Ishikawa (cell line): ENCODE measurements around the gene AMZ2.

Experiments
- CEBPB ChIP-seq: IDR thresholded peaks from 2 replicates; pipeline ENCODE4 v1.6.1; 2012
- CREB1 ChIP-seq: IDR thresholded peaks from 2 replicates; pipeline ENCODE4 v1.6.1; 2012; ENCODE audit warnings: low read depth
- EGR1 ChIP-seq: IDR thresholded peaks from 2 replicates; pipeline ENCODE4 v1.6.1; 2012
- EP300 ChIP-seq: IDR thresholded peaks from 2 replicates; pipeline ENCODE4 v1.6.1; 2012; ENCODE audit warnings: borderline replicate concordance
- NFIC ChIP-seq: IDR thresholded peaks from 2 replicates; pipeline ENCODE4 v1.6.1; 2012
- ZBTB7A ChIP-seq: IDR thresholded peaks from 2 replicates; pipeline ENCODE4 v1.6.1; 2012; ENCODE audit warnings: low read depth

DNA sequence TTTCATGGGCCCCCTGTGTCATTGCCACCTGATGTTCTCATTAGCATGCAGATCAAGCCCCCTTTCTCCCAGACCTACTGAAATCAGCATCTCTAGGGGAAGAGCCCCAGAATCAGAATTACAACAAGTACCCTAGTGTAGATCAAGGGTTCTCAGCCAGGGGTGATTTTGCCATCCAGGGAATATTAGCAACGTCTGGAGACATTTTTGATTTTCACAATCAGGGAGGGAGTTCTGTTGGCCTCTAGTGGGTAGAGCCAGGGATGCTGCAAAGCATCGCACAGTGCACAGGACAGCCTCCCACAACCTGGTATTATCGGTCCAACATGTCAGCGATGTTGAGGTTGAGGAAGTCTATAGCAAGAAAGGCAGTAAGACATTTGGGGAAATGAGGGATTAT lies 7.3 kb downstream of the AMZ2 start:
- no peak for TF ChIP-seq EGR1
- TF ChIP-seq NFIC = no peak
- no peak for TF ChIP-seq ZBTB7A
- TF ChIP-seq CREB1 = no peak
- TF ChIP-seq CEBPB = no peak
- TF ChIP-seq EP300 = no peak
